Thyroid gland (tissue), 4 donors: ENCODE measurements around the gene BSX. TPM values are rescaled to one million over a fixed set of nuclear protein-coding genes. Genes with fewer than 3 reads are reported as not detected.

Experiments used
- DNase-seq, 2 donors: peaks; one replicate each; pipeline ENCODE4 v3.0.0-alpha.2; 2019
- H3K27ac ChIP-seq, 3 donors: fragments of 200-600 bp; sonication (generic); 1 replicate in 2 of 3; 2 replicates in 1 of 3; pipeline ENCODE4 v1.5.1; 2016 to 2019; ENCODE audit warnings: mild to moderate bottlenecking in 1 of 3, moderate library complexity in 1 of 3
- H3K27me3 ChIP-seq: fragments of 200-600 bp; sonication (generic); one replicate; pipeline ENCODE4 v1.5.1; 2019
- H3K36me3 ChIP-seq, 2 donors: fragments of 200-600 bp; sonication (generic); one replicate each; pipeline ENCODE4 v1.5.1; 2016 to 2019
- H3K4me1 ChIP-seq, 2 donors: fragments of 200-600 bp; sonication (generic); one replicate each; pipeline ENCODE4 v1.5.1; 2017 to 2019
- H3K4me3 ChIP-seq, 3 donors: fragments of 200-600 bp; sonication (generic); replicated peaks in 1 of 3; 1 replicate in 2 of 3; 2 replicates in 1 of 3; pipeline ENCODE4 v1.5.1; 2016; ENCODE audit warnings: mild to moderate bottlenecking in 1 of 3
- H3K9me3 ChIP-seq: fragments of 200-600 bp; sonication (generic); one replicate; pipeline ENCODE4 v1.5.1; 2017
- POLR2A ChIP-seq, 2 donors: fragments of 450-650 bp; IDR thresholded peaks; one replicate each; pipeline ENCODE4 v1.6.1; 2017; ENCODE audit warnings: antibody characterized with exemption in 2 of 2, mild to moderate bottlenecking in 2 of 2, moderate library complexity in 1 of 2
- WGBS, 2 donors: methylation state at CpG; one replicate each; pipeline ENCODE4 v1.1.5; 2017; 5-methylcytosine and 5-hydroxymethylcytosine counted together
- intact Hi-C: fragments of 100-400 bp; cut with DNase I; formaldehyde crosslinking; loops from one replicate; pipeline ENCODE4 v1.15.1; 2023
- total RNA-seq, 4 donors: library from RNA; depleted of rRNA; stranded (reverse); fragments of >200 nt; gene quantifications; one replicate each; pipeline ENCODE4 v1.2.3, GENCODE V29; 2016
- TF ChIP-seq, protein P1 (sequence below), 6 experiments: fragments of 200-600 bp in 3 of 6; fragments of 450-650 bp in 3 of 6; sonication (generic) in 3 of 6; IDR thresholded peaks; one replicate each; pipeline ENCODE4 v1.5.1; 2016 to 2019; ENCODE audit warnings: antibody characterized with exemption in 6 of 6, mild to moderate bottlenecking in 2 of 6, inconsistent platforms in 1 of 6, moderate library complexity in 1 of 6

The BSX gene
- total RNA-seq, 4 donors from 2014 or later: not detected

DNA sequence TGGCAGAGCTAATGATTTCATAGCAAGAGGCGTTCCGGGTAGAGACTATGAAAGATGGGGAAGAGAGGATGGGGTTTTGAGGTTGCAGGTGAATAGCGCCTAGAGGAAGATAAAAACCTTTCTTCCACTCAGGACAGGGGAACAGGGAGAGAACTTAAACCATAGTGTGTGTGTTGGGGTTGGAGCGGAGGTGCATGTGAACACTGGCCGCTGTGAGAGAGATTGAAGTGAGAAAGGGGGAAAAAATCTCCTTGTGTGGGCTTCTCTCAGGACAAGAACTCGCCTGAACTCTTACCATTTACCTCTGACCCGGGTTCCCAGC lies 3.4 kb downstream of the BSX start:
- H3K36me3 ChIP-seq: no peaks in the 10 kb centered on the region
- peaks cover 10 to 15% of the 10 kb centered on the region in 2 donors for H3K4me1 ChIP-seq
- DNase-seq: no peak
- H3K27me3 ChIP-seq: peaks cover 44% of the 10 kb centered on the region
- H3K27ac ChIP-seq: no peak overlapping the region
- intact Hi-C loops: no loop called here
- H3K9me3 ChIP-seq: no peaks in the 10 kb centered on the region
- 12 to 19% methylated on average over 7 of the region's 7 CpGs for WGBS, 2 donors
- no peak overlapping the region for H3K4me3 ChIP-seq
- TF ChIP-seq, protein P1, sequence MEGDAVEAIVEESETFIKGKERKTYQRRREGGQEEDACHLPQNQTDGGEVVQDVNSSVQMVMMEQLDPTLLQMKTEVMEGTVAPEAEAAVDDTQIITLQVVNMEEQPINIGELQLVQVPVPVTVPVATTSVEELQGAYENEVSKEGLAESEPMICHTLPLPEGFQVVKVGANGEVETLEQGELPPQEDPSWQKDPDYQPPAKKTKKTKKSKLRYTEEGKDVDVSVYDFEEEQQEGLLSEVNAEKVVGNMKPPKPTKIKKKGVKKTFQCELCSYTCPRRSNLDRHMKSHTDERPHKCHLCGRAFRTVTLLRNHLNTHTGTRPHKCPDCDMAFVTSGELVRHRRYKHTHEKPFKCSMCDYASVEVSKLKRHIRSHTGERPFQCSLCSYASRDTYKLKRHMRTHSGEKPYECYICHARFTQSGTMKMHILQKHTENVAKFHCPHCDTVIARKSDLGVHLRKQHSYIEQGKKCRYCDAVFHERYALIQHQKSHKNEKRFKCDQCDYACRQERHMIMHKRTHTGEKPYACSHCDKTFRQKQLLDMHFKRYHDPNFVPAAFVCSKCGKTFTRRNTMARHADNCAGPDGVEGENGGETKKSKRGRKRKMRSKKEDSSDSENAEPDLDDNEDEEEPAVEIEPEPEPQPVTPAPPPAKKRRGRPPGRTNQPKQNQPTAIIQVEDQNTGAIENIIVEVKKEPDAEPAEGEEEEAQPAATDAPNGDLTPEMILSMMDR (IDR thresholded peaks at IDR 0.05): no peak
- no peak for TF ChIP-seq POLR2A (IDR thresholded peaks at IDR 0.05)

DNA sequence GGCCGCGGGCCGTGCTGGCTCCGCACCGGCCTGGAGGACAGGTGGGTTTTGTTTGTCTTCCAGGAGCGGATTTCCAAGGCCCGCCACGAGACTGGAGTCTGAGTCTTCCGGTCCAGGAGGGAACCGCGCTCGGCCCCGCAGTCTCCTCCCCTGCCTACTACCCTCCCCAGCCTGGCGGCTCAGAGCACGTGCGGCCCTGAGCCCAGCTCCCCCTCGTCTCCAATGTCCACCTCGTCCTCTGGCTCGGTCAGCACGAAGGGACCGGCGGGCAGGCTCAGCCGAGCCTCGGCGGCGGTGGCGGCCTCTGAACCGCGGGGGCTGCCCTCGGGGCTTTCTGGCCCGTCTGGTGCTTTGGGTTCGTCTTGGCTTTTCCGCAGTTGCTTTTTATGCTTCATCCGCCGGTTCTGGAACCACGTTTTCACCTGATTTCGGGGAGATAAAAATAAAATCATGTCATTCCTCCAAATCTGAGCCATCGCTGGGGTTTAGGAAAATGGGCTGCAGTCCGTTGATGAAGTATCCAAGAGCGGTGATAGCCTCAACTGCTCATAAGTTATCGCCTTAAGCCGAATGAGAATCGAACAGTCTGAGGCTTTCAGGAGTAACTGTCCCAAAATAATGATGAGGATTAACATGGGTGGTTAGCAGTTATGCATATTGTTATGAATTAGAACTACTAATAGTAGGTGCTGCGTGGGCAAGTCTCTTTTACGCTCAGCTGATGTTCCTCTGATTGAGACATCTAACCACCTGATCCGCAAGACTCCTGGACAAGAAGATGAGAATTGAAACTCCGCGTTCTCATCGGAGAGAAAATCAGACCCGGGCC lies 4.0 kb downstream of the BSX start:
- intact Hi-C loops: no loop called here
- H3K36me3 ChIP-seq: no peaks in the 10 kb centered on the region
- WGBS, 2 donors: 7 to 8% methylated on average over 27 to 34 of the region's 50 CpGs
- no peak overlapping the region for H3K27ac ChIP-seq
- peaks cover 44% of the 10 kb centered on the region for H3K27me3 ChIP-seq
- no peak for TF ChIP-seq POLR2A (IDR thresholded peaks at IDR 0.05)
- TF ChIP-seq, protein P1 (IDR thresholded peaks at IDR 0.05): no peak
- peaks cover 10 to 15% of the 10 kb centered on the region in 2 donors for H3K4me1 ChIP-seq
- no peaks in the 10 kb centered on the region for H3K9me3 ChIP-seq
- no peak overlapping the region for H3K4me3 ChIP-seq
- DNase-seq: no peak

DNA sequence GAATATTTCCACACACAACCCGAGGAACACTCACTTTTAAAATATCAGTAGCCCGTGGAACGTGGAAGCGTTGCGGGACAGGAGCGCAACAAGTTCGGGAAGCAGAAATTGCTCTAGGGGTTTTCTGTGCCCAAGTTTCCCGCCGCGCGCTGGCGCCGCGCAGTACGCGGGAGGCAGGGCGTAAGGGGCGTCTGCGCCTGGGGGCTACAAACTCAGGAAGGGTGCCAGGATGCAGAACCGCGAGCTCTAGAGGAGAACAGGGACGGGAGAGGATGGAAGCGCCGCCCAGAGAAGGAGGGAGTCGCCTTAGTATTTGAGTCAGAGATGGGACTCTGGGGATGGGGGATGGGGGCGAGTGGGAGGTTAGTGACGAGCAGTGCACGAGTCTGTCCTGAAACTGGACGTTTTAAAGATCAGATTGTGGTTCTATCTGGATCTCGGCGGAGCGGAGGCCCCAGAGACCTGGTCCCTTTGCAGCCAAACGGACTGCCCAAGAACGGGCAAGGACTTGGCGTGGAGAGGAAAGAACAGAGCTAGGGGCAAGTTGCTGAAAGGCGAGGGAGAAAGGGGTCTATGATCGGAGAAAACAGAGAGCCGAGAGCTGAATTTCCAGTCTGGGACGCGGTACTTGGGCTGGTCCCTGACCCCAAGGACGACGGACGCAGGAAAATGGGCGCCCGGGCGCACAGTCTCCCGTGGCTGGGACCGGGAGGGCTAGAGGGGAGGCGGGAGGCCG lies 4.7 kb downstream of the BSX start:
- WGBS, 2 donors: 4 to 5% methylated on average over 36 to 40 of the region's 50 CpGs
- TF ChIP-seq POLR2A (IDR thresholded peaks at IDR 0.05): no peak
- TF ChIP-seq, protein P1 (IDR thresholded peaks at IDR 0.05): no peak
- H3K9me3 ChIP-seq: no peaks in the 10 kb centered on the region
- intact Hi-C loops: no loop called here
- H3K27me3 ChIP-seq: peaks cover 36% of the 10 kb centered on the region
- no peak overlapping the region for H3K4me3 ChIP-seq
- no peak for DNase-seq
- no peaks in the 10 kb centered on the region for H3K36me3 ChIP-seq
- H3K4me1 ChIP-seq: peaks cover 10 to 15% of the 10 kb centered on the region in 2 donors
- no peak overlapping the region for H3K27ac ChIP-seq

DNA sequence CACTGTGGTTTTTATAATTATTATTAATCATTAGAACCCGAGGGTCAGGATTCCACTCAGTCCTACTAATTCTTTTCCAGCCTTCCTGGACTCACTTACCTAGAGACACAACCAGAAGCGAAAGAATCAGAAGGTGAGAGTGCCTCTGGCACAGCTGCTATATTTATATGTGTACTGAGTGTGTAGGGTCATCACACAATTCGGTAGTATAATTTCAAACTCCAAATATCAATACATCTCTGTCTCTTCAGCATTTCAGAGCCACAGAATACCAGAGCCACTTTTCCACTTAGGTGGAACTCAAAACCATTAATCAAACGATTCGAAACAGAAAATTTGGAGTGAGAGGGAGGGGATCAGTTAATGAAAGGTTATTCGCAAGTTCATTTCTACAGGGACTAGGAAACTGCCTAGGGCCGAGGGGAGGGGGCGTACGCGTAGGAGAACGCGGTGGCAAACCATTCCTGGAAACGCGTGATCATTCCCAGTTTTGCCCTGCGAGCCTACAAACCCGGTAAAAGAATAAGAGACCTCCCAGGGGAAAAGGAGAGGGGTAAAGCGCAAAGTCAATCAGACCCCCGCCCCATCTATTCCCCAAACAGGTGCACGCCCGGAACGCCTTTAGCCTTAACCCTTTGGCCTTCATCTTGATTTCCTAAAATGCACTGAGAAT lies 5.4 kb downstream of the BSX start:
- WGBS, 2 donors: 11% methylated on average over 21 of the region's 21 CpGs
- Histone ChIP-seq H3K36me3 (no peaks in the 10 kb centered on the region), H3K4me1 (peaks cover 10 to 11% of the 10 kb centered on the region in 2 donors), H3K4me3 (no peak overlapping the region), H3K27ac (no peak overlapping the region), H3K27me3 (peaks cover 35% of the 10 kb centered on the region), H3K9me3 (no peaks in the 10 kb centered on the region)
- intact Hi-C loops: no loop called here
- DNase-seq: no peak
- no peak for TF ChIP-seq POLR2A (IDR thresholded peaks at IDR 0.05)
- TF ChIP-seq, protein P1 (IDR thresholded peaks at IDR 0.05): no peak
